ENCODE data around the gene KCNH4. TPM values are rescaled to one million over a fixed set of nuclear protein-coding genes. Genes with fewer than 3 reads are reported as not detected.

KCNH4 gene
- total RNA-seq, 4 donors from 2014 or later = 0.47 to 0.80 TPM; not detected in 2

DNA sequence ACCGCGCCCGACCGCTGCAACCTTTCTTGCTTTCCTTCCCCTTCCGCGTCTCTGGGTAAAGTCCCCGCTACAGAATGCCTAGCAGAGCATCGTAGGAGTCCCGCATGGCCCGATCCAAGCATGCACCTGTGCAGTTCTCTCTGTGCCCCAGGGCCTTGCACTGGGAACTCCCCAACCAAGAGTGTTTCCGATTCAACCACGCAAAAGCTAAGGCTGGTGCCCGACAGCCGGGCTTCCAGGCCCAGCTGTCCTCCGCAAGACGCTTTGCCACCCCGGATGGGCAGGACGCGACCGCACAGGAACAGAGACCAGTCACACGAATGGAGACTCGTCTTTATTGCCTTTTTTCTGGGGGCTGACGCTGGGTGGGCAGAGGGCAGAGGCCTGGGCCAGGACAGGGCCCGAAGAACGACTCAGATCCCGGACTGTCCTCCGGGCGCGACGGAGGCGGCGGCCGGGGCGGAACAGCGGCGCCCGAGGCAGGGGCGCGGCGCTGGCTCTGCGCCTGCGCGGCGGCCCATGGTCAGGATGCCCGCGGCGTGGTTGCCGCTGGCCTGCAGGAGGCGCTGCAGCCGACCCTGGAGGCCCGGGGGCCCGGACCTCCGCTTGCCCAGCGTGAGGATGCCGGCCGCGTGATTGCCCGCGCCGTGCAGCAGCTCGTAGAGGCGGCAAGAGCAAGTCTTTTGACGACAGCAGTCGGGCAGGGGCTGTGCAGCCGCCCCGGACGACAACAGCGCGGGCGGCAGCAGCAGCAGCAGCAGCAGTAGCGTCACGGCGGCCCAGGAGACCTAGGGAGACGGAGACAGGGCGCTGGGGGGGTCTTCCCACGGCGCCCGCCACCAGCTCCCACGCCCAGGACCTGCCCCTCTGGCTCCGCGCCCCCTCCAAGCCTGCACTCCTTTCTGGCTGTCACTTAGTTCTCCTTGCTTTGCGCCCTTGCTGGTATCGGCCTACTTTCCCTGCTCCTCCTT is 3.1 kb upstream of the KCNH4 start:
- DNase-seq = peak; percentile 76 to 89 (median 88)
- peak overlapping the region; percentile 48 to 64 (median 60) for H3K4me3 ChIP-seq
- peaks cover 0 to 14% of the 10 kb centered on the region in 2 donors for H3K27me3 ChIP-seq
- H3K9me3 ChIP-seq = no peaks in the 10 kb centered on the region
- H3K36me3 ChIP-seq = no peaks in the 10 kb centered on the region
- H3K27ac ChIP-seq = peak overlapping the region; percentile 70 to 88 (median 85)
- peaks cover 0 to 39% (median 22%) of the 10 kb centered on the region in 4 donors for H3K4me1 ChIP-seq
- TF ChIP-seq POLR2A (IDR thresholded peaks at IDR 0.05) = peak; percentile 57 to 79
- TF ChIP-seq, protein P1, sequence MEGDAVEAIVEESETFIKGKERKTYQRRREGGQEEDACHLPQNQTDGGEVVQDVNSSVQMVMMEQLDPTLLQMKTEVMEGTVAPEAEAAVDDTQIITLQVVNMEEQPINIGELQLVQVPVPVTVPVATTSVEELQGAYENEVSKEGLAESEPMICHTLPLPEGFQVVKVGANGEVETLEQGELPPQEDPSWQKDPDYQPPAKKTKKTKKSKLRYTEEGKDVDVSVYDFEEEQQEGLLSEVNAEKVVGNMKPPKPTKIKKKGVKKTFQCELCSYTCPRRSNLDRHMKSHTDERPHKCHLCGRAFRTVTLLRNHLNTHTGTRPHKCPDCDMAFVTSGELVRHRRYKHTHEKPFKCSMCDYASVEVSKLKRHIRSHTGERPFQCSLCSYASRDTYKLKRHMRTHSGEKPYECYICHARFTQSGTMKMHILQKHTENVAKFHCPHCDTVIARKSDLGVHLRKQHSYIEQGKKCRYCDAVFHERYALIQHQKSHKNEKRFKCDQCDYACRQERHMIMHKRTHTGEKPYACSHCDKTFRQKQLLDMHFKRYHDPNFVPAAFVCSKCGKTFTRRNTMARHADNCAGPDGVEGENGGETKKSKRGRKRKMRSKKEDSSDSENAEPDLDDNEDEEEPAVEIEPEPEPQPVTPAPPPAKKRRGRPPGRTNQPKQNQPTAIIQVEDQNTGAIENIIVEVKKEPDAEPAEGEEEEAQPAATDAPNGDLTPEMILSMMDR (IDR thresholded peaks at IDR 0.05) = peak; percentile 87 to 95 (median 92)

DNA sequence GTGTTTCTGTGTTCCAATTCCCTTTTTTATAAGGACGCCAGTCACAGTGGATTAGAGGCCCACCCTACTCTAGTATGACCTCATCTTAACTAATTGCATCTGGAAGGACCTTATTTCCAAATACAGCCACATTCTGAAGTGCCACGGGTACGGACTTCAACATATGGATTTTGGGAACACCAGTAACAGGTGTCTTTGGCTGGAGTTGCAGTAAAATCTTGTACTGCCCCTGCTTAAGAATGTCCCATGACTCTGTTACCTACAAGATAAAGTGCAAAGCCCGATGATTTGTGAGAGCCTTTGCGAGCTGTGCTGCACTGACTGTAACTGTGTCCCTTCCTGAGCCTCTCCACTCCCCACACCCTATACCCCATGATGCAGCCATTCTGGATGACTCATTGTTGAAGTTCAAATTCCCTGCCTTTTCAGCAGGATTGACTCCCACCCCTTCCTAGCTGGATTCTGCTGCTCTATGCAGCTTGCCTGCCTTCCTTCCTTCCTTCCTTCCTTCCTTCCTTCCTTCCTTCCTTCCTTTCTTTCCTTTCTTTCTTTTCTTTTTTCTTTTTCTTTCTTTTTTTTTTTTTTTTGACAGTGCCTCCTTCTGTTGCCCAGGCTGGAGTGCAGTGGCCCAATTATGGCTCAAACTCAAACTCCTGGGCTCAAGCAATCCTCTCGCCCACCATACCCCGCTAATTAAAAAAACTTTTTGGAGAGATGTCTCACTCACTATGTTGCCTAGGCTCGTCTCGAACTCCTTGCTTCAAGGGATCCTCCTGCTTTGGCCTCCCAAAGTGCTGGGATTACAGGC is 2.2 kb upstream of the KCNH4 start:
- DNase-seq = no peak
- peaks cover 0 to 39% (median 25%) of the 10 kb centered on the region in 4 donors for H3K4me1 ChIP-seq
- peak overlapping the region; percentile 70 to 88 (median 85) for H3K27ac ChIP-seq
- no peaks in the 10 kb centered on the region for H3K9me3 ChIP-seq
- H3K36me3 ChIP-seq = no peaks in the 10 kb centered on the region
- H3K27me3 ChIP-seq = peaks cover 0 to 14% of the 10 kb centered on the region in 2 donors
- TF ChIP-seq, protein P1 (IDR thresholded peaks at IDR 0.05) = no peak
- no peak for TF ChIP-seq POLR2A (IDR thresholded peaks at IDR 0.05)
- H3K4me3 ChIP-seq = peak overlapping the region; percentile 48 to 64 (median 60)

DNA sequence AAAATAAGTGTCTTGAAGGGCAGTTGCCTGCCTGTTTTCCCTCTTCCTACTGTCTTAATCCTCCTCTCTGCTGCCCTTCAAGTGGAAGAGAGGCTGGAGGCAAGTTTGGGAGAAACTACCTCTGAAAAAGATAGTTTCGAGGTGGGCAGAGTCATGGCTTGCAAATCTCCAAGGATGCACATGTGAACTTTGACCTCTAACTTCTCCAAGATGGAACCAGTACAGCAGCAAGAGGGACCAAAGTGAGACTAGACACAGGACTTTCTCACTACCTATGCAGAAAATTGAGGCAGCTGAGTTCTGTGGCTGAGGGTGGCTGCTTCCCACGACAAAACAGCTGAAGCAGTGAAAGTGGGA is 887 bp upstream of the KCNH4 start:
- Histone ChIP-seq H3K9me3 (no peaks in the 10 kb centered on the region), H3K4me1 (peaks cover 0 to 39% (median 25%) of the 10 kb centered on the region in 4 donors), H3K27me3 (peaks cover 0 to 14% of the 10 kb centered on the region in 2 donors), H3K27ac (no peak overlapping the region), H3K36me3 (no peaks in the 10 kb centered on the region), H3K4me3 (no peak overlapping the region)
- no peak for TF ChIP-seq POLR2A (IDR thresholded peaks at IDR 0.05)
- TF ChIP-seq, protein P1 (IDR thresholded peaks at IDR 0.05) = no peak
- DNase-seq = no peak

DNA sequence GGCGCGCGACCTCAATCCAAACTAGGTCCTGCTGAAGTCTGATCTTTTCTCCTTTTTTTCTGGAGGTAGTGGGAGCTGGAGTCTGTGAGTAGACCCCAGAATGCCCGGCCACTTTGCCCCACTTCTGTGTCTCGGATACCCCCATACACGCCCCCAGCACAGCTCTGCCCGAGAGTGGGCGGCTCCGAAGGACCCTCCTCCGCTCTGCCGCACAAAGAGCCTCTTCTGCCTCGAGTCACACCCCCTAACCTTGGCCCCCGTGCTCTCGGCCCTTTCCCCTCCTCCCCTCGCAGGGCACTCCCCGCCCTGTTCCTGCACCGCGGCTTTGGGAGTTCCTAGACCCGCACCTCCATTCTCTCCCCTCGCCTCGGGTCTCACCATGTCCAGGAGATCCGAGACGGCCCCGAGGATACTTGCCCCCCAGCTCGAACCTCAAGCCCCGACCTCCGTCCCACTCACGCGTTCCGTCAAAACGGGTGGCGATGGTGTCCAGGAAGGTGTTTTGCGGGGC is 476 bp downstream of the KCNH4 start:
- TF ChIP-seq, protein P1 (IDR thresholded peaks at IDR 0.05) = no peak
- TF ChIP-seq POLR2A (IDR thresholded peaks at IDR 0.05) = no peak
- H3K27me3 ChIP-seq = peaks cover 0 to 14% of the 10 kb centered on the region in 2 donors
- DNase-seq = no peak
- no peak overlapping the region for H3K27ac ChIP-seq
- peak overlapping the region; percentile 34 to 56 (median 47) for H3K4me3 ChIP-seq
- no peaks in the 10 kb centered on the region for H3K9me3 ChIP-seq
- peaks cover 0 to 39% (median 25%) of the 10 kb centered on the region in 4 donors for H3K4me1 ChIP-seq
- no peaks in the 10 kb centered on the region for H3K36me3 ChIP-seq

DNA sequence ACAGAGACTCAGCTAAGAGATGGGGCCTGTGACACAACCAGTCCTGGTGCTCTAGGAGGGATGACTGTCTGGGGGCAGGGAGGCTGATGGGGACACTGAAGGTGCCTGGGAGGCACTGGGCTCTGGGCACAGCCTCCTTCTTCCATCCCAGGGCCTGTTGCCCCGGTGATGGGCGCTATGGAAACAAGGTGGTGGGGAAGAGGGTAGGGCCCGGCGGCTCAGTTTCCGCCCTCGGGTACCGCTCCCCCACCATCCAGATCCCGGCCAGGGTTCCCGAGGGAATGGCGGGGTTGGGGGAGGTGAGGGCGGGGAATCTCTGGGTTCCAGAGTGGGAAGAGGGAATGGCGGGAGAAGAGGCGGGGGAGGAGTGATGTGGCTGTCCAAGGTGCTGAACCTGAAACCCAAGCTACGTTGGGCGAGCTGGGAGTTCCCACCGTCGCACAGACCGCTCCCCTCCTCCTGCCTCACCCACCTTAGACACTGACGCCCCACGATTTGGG is 981 bp downstream of the KCNH4 start:
- H3K4me3 ChIP-seq = peak overlapping the region in 1 of 4 donors; percentile 56
- H3K27ac ChIP-seq = no peak overlapping the region
- no peaks in the 10 kb centered on the region for H3K36me3 ChIP-seq
- TF ChIP-seq, protein P1 (IDR thresholded peaks at IDR 0.05) = no peak
- no peak for TF ChIP-seq POLR2A (IDR thresholded peaks at IDR 0.05)
- no peaks in the 10 kb centered on the region for H3K9me3 ChIP-seq
- no peak for DNase-seq
- peaks cover 0 to 14% of the 10 kb centered on the region in 2 donors for H3K27me3 ChIP-seq
- peaks cover 0 to 36% (median 25%) of the 10 kb centered on the region in 4 donors for H3K4me1 ChIP-seq

Data from Peyer's patch (tissue), 4 donors.